GM19351 (cell line): ENCODE results near the gene XIRP1.

ENCODE experiments used
- ATAC-seq: cut with Tn5 transposase; IDR thresholded peaks from one replicate; pipeline ENCODE4 v1.9.1; 2021; ENCODE audit warnings: mild to moderate bottlenecking, moderate library complexity; ENCODE audit not compliant: unreplicated experiment

XIRP1 gene

GRCh38 chr3:39188271-39189149 lies 3.9 kb downstream of the XIRP1 start:
- ATAC-seq: no peak

- no peak for ATAC-seq
Observed at GRCh38 chr3:39187372-39188155, 4.8 kb downstream of the XIRP1 start.

GRCh38 chr3:39186692-39187151 lies 5.7 kb downstream of the XIRP1 start:
- no peak for ATAC-seq

GRCh38 chr3:39185959-39186691 lies 6.3 kb downstream of the XIRP1 start:
- ATAC-seq: no peak

- no peak for ATAC-seq
Observed at GRCh38 chr3:39185326-39185958, 7.0 kb downstream of the XIRP1 start.

GRCh38 chr3:39184968-39185285 lies 7.5 kb downstream of the XIRP1 start:
- ATAC-seq: no peak

- no peak for ATAC-seq
Observed at GRCh38 chr3:39184081-39184967, 8.1 kb downstream of the XIRP1 start.

GRCh38 chr3:39183211-39184080 lies 8.9 kb downstream of the XIRP1 start:
- ATAC-seq: no peak

- ATAC-seq: no peak
Observed at GRCh38 chr3:39181408-39182335, 10.7 kb downstream of the XIRP1 start.

GRCh38 chr3:39180546-39181346 lies 11.6 kb downstream of the XIRP1 start:
- ATAC-seq: peak; percentile 93

- ATAC-seq: no peak
Observed at GRCh38 chr3:39180183-39180545, 12.2 kb downstream of the XIRP1 start.

- no peak for ATAC-seq
Observed at GRCh38 chr3:39178553-39178952, 13.8 kb downstream of the XIRP1 start.

- no peak for ATAC-seq
Observed at GRCh38 chr3:39177708-39178332, 14.6 kb downstream of the XIRP1 start.

GRCh38 chr3:39176025-39176714 lies 16.2 kb downstream of the XIRP1 start:
- no peak for ATAC-seq

- ATAC-seq: no peak
Observed at GRCh38 chr3:39173318-39174125, 18.9 kb downstream of the XIRP1 start.
